Suprapubic skin (tissue), 4 donors: ENCODE data around the gene SLC24A1.

Source experiments
- EP300 ChIP-seq: sonication (generic); formaldehyde crosslinking; IDR thresholded peaks from one replicate; pipeline ENCODE4 v1.6.1; 2017; ENCODE audit warnings: antibody characterized with exemption
- POLR2A ChIP-seq, 2 donors: fragments of 450-650 bp; IDR thresholded peaks; one replicate each; pipeline ENCODE4 v1.6.1; 2017; ENCODE audit warnings: antibody characterized with exemption in 2 of 2, mild to moderate bottlenecking in 2 of 2, moderate library complexity in 2 of 2
- POLR2AphosphoS5 ChIP-seq, 3 donors: sonication (generic); formaldehyde crosslinking; IDR thresholded peaks; one replicate each; pipeline ENCODE4 v1.6.1; 2017; ENCODE audit warnings: antibody characterized with exemption in 3 of 3
- TF ChIP-seq, protein P1 (sequence below), 2 donors: fragments of 200-600 bp in 1 of 2; fragments of 450-650 bp in 1 of 2; sonication (generic) in 1 of 2; IDR thresholded peaks; one replicate each; pipeline ENCODE4 v1.5.1; 2016 to 2019; ENCODE audit warnings: antibody characterized with exemption in 2 of 2, mild to moderate bottlenecking in 1 of 2, moderate library complexity in 1 of 2

DNA sequence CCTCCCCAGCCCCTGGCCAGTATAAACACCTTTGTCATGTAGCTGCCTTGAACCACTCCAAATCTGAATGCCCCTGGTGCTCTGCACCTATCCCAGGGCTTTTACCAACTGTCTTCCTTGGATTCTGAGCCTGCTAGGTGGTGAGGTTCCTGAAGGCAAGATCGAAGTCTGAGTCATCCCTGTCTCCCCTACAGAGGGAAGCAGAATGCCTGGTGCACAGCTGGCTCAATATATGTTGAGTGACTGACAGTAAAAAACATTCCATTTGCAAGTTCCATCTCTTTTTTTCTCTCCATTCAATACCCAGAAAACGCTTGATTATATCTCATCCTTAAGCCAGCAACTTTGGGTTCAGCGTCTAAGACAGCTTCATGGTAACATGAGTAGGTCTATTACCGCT lies 24.7 kb downstream of the SLC24A1 start:
- TF ChIP-seq POLR2A (IDR thresholded peaks at IDR 0.05) (no peak), POLR2AphosphoS5 (IDR thresholded peaks at IDR 0.05) (no peak), EP300 (no peak)
- TF ChIP-seq, protein P1, sequence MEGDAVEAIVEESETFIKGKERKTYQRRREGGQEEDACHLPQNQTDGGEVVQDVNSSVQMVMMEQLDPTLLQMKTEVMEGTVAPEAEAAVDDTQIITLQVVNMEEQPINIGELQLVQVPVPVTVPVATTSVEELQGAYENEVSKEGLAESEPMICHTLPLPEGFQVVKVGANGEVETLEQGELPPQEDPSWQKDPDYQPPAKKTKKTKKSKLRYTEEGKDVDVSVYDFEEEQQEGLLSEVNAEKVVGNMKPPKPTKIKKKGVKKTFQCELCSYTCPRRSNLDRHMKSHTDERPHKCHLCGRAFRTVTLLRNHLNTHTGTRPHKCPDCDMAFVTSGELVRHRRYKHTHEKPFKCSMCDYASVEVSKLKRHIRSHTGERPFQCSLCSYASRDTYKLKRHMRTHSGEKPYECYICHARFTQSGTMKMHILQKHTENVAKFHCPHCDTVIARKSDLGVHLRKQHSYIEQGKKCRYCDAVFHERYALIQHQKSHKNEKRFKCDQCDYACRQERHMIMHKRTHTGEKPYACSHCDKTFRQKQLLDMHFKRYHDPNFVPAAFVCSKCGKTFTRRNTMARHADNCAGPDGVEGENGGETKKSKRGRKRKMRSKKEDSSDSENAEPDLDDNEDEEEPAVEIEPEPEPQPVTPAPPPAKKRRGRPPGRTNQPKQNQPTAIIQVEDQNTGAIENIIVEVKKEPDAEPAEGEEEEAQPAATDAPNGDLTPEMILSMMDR (IDR thresholded peaks at IDR 0.05), result no peak
